ENCODE data around the gene ZBTB3.

DNA sequence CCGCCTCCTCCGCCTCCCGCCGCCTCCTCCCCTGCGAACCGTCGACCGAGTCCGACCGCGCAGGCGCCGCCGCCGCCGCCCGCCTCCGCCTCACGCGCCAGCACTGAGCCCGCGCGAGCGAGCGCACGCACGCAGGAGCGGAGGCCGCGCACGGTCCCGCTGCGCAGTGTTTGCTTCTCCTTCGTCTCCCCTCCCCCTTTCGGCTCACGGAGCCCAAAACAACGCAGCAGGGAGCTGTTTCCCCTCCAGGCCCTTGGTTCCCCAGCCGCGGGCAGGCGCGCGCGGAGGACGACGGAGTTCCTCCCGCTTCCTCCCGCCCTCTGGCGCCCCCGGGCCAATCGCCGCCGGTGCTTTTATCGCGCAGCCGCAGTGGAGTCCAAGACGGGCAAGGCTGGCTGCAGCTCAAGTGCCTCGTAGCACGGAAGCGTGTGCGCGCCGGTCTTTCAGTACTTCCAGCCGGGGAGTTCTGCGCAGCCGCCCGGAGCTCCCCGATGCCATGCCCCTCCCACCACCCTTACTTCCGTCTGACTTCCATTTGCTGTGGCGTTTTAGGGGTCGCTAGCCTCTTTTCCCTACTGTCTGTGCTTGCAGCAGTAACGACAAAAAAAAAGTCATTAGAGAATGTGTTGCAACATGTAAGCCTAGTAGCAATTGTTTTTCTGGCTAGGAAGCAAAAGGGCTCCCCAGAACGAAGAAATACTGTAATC lies 26.6 kb downstream of the ZBTB3 start, which contains the start of gene HNRNPUL2:
- TF ChIP-seq CTCF (IDR thresholded peaks at IDR 0.05) (peak in 2 of 7 experiments; percentile 6 to 9), POLR2A (IDR thresholded peaks at IDR 0.05) (peak; percentile 87 to 96 (median 91))
